Gastrocnemius medialis (tissue), 4 donors: ENCODE data around the gene PPFIA2.

Experiments used
- POLR2A ChIP-seq, 2 donors: fragments of 450-650 bp; IDR thresholded peaks; one replicate each; pipeline ENCODE4 v1.6.1; 2017; ENCODE audit warnings: antibody characterized with exemption in 2 of 2, mild to moderate bottlenecking in 2 of 2, moderate library complexity in 2 of 2
- TF ChIP-seq, protein P1 (sequence below), 5 experiments: fragments of 450-650 bp in 3 of 5; fragments of 200-600 bp in 2 of 5; sonication (generic) in 2 of 5; IDR thresholded peaks in 4 of 5; conservative IDR thresholded peaks in 1 of 5; 1 replicate in 4 of 5; 2 replicates in 1 of 5; pipeline ENCODE4 v1.5.1; 2016 to 2019; ENCODE audit warnings: antibody characterized with exemption in 5 of 5, mild to moderate bottlenecking in 3 of 5, moderate library complexity in 3 of 5

DNA sequence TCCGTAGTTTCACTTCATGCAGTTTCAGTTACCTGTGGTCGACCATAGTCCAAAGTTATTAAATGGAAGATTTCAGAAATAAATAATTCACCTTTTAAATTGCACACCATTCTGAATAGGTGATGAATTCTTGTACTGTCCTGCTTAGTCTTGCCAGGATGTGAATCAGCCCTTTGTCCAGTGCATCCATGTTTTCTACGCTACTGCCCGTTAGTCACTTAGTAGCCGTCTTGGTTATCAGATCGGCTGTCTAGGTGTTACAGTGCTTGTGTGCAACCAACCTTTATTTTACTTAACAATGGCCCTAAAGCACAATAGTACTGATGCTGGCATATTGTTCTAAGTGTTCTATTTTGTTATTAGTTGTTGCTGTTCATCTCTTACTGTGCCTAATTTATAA is 534.5 kb downstream of the PPFIA2 start:
- TF ChIP-seq, protein P1, sequence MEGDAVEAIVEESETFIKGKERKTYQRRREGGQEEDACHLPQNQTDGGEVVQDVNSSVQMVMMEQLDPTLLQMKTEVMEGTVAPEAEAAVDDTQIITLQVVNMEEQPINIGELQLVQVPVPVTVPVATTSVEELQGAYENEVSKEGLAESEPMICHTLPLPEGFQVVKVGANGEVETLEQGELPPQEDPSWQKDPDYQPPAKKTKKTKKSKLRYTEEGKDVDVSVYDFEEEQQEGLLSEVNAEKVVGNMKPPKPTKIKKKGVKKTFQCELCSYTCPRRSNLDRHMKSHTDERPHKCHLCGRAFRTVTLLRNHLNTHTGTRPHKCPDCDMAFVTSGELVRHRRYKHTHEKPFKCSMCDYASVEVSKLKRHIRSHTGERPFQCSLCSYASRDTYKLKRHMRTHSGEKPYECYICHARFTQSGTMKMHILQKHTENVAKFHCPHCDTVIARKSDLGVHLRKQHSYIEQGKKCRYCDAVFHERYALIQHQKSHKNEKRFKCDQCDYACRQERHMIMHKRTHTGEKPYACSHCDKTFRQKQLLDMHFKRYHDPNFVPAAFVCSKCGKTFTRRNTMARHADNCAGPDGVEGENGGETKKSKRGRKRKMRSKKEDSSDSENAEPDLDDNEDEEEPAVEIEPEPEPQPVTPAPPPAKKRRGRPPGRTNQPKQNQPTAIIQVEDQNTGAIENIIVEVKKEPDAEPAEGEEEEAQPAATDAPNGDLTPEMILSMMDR (IDR thresholded peaks at IDR 0.05 in 4 of 5, conservative IDR thresholded peaks at IDR 0.05 in 1 of 5): no peak
- TF ChIP-seq POLR2A (IDR thresholded peaks at IDR 0.05): no peak
